Stimulated activated CD8-positive, alpha-beta memory T cell treated with anti-CD3 and anti-CD28 coated beads, Interleukin-2, amount 100 ng/mL, for 48 hours (primary cell): ENCODE measurements around the gene UBR4.
"Not testable (repeated sequence)": the region's sequence is repeated elsewhere in the genome, so short reads cannot be mapped to it uniquely, and the experiment has no call there.

ENCODE experiments used
- DNase-seq, 2 donors: peaks; one replicate each; pipeline ENCODE4 v3.0.0-alpha.2; 2020; ENCODE audit warnings: low read depth in 2 of 2

Gene UBR4

DNA sequence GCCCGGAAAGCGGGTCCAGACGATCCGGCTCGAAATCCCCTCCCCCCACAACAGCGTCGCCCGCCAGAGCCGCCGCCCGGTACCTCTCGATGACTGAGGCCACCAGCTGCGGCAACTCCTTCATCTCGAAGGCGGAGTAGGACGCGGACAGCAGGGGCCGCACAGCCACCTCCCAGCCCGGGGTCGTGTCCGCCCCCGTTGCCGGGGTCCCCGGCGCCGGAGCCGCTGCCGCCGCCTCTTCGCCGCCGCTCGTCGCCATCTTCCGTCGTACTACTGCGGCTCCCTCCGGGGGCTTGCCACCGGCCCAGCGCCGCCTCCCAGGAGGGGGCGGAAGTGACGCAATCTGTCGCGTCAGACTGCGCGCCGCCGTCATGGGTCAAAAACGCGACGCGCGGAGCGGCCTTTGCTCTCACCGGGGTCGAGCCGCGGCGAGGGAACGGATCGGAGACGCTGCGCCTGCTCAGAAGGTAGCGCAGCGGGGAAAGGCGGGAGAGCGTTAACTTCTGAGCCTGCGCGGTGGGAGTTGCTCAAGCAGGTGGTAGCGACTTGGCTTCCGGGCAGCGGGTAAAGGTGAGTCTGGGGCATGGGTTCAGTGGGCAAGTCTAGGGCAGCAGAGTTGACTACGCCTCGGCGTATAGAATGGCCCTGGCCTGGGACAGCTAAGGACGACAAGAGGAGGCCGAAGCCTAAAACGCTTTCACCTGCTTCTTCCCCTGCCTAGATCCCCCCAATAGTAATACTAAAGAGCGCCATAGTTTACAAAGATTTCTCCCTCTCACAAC lies at the start of gene UBR4:
Gene UBR4 (minus strand): TSS at position 277 of the 782 bp plus-strand sequence. CDS start 18 bp downstream, at position 259.
- DNase-seq, result peak; percentile 96

DNA sequence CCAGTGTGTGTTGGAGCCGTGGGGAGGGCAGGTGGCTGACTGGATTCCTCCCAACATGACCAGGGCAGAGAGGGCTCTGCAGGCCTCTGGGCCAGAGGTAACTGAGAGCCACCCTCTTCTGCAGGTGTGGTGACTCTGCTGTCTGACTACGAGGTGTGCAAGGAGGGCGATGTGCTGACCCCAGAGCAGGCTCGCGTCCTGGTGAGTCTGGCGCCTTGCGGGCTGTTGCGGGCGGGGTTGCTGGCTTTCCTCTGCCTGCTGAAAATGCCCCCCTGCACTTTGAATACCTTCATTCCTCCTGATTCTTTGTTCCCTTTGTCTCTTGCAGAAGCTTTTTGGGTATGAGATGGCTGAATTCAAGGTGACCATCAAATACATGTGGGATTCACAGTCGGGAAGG lies 48.3 kb upstream of the UBR4 start:
- no peak for DNase-seq

DNA sequence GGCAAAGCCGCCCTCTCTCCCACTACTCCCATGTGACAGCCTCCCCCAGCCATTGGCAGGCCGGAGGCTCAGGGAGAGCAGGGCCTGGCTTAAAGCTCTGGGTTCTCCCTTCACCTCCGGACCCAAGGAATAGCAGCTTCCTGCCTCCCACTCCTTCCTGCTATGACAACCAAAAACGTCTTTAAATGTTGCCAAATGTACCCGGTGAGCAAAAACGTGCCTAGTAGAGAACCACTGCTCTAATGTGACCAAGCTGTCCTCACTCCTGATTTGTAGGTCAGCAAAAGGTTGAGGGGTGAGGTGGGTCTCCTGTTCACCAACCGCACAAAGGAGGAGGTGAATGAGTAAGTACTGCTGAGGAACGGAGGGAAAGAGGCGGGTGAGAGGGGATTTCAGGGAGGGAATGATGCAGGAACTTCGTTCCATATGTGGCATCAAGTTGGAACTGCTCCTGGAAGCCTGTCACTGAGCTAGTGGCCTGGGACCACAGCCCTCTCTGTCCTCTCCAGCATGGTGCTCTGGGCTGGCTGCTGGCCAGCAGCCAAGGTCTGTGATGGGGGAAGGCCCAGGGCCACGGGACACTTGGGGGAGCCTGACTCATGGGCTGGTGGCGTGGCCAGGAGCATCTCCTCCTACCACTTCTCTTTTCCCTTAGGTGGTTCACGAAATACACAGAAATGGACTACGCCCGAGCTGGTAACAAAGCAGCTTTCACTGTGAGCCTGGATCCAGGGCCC lies 47.3 kb upstream of the UBR4 start:
- no peak for DNase-seq

DNA sequence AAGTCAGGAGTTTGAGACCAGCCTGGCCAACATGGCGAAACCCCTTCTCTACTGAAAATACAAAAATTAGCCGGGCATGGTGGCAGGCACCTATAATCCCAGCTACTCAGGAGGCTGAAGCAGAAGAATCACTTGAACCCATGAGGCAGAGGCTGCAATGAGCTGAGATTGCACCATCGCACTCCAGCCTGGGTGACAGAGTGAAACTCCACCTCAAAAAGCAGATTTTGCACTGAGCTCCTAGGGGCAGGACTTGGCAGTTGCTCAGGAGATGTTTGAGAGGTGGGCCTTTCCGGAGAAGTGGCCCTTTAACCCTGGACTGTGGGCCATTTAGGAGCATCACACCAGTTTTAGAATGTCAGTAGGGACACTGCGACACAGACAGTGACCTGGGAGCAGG lies 46.2 kb upstream of the UBR4 start:
- not testable (repeated sequence) for DNase-seq

DNA sequence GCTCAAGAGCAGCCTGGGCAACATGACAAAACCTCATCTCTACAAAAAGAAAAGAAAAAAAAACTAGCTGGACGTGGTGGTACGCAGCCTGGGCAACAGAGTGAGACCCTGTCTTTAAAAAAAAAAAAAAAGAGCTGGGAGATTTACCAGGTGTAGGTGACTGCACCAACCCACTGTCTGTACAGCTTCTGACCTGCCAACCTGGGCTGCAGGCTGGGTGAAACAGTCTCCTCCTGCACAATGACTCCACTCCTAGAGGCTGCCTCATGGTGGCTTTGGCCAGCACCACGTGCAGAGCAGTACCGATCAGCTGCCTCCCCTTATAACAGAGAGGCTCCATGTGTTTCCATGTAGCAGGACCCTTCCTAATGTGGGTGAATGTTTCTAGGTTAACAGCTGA lies 45.2 kb upstream of the UBR4 start:
- DNase-seq, result no peak

DNA sequence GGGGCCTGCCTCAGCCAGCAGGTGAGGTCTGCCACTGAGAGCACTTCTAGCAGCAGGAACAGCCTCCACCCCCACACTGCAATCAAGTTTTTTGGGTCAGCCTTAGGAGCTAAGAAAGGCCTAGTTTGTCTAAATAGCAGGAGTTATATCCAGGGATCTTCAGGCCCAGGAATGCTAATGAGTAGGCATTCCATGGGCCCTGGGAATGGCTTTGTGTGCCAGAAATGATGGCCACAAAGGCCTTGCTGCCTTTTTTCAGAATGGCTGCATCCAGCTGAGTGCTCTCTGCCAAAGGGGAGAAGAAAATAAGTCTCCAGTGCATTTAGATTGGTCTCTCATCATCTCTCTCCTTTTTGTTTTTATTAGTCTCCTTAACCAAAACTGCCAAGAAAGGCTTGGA lies 44.4 kb upstream of the UBR4 start:
- no peak for DNase-seq

DNA sequence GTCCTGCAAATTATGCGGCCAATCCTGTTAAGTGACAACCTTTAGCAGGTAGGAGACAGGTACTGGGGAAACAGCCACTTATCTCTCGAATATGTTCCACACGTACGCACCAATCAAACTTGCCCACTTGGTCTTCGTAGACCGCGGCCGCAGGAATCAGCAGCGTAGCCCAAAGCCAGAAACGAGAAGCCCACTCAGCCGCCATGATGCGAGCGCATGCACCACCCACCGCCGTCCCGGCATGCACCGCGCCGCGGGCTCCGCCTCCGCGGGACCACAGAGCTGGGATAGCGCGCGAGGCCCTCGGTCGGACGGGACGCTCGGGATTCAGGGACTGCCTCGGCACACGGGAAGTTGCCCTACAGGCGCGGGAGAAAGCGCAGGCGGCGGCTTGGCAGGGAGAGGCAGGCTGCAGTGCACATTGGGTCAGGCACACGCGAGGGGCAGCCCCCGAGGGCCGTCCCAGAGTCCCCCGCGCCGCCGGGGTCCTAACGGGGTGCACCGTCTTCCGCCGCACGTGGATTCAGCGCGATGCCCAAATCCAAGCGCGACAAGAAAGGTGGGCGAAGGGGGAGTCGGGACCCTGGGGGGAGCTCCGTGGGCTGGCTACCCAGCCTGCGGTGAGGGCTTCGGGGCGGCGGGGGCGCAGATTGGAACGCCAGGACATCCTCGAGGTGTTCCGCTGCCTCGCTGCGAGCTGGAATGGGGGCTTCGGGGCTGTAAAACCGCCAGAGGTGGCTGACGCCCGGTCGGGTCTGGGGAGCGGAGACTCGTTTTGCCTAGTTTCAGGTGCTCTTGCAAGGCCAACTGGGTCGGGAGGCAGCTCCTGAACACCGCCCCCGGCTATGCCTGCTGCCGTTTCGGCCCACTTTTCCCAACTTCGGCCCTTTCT lies 41.5 kb upstream of the UBR4 start, which contains the start of the genes EMC1 and MRTO4:
Gene EMC1 (minus strand): TSS at position 220 of the 892 bp plus-strand sequence. CDS start 15 bp downstream, at position 205.
Gene MRTO4 (plus strand): TSS at position 501 of the 892 bp plus-strand sequence. CDS start 31 bp downstream, at position 532.
- peak; percentile 85 to 93 for DNase-seq

DNA sequence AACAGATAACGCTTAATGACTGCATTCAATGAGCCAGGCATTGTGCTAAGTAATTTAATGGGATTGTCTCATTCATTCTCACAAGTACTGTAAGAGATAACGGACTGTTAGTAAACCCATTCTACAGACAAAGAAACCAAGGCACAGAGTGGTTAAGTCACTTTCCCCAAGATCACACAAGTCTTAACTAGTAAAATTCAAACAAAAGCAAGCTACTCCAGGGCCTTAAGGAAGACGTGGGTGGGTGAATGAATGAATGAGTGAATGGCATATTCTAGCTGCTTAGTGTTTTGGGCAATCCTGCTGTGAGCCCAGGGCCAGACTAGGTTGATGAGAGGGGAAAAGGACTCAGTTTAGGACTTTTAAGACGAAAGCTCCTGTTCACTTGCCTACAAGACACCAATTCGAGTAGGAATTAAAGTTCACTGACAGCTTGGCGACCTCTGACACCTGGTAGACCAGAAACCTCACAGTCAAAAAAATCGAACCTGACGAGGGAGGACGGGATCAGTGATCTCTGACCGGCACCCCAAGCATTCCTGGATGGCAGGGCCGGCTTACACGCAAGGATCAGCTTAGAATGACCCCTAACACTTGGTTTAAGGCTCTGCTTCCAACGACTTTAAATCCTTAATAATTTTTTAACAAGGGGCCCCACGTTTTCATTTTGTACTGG lies 40.7 kb upstream of the UBR4 start:
- DNase-seq, result no peak

DNA sequence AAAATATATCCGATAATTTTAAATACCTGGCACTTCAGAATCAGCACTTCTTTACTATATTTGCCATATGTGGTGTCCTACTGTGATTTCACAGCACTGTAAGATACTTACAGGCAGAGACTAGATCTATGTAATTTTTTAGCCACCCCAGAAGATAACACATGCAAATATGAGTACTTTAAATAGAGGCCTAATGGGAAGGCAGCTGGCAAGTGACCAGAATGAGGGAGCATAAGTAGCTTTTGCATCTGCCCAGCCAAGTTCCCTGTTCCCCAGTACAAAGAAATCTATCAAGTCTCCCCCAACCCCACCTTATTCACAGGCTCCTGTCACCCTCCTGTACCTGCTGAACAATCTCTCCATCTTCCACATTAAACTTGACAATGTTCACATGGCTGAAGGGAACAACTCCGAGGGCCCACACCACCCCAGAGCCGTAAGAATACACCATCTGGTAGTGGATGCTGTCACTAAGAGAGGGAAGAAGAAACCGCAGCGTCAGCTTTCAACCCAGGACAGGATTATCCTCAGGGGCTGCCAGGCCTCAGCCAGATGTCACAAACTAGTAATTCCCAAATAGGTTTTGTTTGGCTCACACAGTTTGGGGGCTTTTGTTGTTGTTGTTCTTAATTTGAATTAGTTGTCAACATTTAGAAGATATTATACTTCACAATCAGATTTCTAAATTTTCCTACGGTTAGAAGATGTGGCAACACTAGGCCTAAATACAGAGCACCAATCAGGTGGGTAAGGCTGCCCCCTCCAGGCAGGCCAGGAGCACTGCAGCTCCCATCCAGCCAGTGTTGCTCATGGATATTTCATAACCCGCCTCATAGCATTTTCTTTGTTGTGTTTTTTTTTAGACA lies 30.8 kb upstream of the UBR4 start:
- peak; percentile 51 for DNase-seq

DNA sequence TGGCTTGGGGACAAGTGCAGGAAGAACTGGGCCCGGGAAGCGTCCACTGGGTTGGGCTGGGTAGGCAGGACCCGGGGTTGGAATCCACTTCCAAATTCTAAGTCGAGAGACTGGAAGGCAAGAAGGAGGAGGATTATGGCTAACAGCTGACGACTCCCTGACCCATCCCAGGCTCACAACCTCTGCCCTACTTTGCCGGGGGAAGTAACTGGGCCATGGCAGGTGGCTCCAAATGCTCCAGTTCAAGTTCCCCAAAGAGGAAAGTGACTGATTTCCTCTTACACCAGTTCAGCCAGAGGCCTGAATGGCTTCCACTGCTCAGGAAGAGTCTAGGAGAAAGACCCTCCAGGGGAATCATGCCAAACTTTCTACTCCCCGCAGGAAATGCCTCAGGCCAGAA lies 29.8 kb upstream of the UBR4 start:
- DNase-seq, result no peak

DNA sequence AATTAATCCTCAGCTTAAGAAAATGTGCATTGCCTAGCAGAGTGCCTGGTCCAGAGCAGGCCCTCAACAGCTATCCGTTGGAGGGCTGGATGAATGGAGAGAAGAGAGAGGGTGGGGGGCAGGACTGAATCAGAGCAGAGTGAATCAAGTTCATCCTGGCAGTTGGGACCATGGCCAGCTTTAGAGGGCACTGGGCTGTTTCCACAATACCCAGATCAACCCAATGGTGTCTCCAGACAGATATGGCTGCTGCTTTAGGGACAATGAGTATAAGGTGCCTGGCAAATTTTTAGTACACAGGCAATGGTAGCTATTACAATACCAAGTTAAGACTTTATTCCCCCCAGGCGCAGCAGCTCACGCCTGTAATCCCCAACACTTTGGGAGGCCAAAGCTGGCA lies 24.2 kb upstream of the UBR4 start:
- DNase-seq, result no peak

DNA sequence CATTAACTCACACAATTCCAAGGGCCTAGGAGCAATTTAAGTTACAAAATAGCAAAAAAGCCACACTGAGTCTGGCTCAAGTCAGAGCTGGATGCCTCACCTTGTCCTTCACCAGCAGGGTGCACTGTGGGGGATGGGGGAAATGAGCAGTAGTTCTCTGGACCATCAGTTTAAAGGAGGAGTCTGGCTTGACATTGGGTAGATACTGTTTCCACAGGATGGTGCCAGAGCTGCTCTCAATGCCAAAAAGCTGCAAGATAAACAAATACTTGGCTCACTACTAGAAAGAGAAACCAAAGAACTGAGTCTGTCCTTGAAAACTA lies 22.4 kb upstream of the UBR4 start:
- DNase-seq, result no peak

DNA sequence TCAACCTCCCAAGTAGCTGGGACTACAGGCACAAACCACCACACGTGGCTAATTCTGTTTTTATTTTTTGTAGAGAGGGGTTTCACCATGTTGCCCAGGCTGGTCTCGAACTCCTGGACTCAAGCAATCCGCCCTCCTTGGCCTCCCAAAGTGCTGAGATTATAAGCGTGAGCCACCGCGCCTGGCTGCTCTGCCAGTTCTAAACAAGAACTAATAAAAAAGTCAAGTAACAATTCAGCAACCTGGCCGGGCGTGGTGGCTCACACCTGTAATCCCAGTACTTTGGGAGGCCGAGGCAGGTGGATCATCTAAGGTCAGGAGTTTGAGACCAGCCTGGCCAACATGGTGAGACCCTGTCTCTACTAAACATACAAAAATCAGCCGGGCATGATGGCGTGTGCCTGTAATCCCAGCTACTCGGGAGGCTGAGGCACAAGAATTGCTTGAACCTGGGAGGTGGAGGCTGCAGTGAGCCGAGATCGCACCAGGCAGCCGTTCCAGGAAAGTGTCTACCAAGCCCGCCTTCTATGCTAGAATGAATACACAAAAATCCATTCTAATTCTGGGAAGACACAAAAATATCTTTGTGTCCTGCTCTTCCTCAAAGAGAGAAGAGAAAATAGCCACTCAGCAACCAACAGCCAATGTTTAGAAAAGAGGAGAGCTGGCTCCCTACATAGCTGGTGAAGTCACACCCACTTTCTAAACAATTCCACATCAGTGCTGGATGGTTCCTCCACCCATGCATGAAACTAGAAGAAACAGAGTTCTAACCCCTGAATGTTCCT lies 21.9 kb upstream of the UBR4 start:
- DNase-seq, result not testable (repeated sequence)

DNA sequence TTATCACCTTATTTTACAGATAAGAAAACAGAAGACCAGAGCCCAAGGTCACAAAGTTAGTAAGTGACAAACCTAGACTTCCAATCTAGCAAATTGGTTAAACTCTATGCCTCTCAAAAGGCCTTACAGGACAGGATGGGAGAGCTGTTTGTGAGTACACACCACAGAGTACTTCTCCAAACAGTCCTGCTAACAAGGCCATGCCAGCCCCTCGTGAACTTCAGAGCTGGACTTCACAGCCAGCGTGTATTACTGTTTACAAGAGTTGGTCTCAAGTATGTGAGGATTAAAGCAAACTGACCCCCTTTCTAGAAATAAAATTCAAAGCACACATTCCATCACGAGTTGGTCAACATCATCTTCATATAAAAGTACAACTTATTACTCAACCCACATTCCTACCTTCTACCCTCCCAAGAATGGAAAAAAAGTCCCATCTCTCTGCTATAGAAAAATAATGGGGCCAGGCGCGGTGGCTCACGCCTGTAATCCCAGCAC lies 19.8 kb upstream of the UBR4 start:
- DNase-seq, result no peak

DNA sequence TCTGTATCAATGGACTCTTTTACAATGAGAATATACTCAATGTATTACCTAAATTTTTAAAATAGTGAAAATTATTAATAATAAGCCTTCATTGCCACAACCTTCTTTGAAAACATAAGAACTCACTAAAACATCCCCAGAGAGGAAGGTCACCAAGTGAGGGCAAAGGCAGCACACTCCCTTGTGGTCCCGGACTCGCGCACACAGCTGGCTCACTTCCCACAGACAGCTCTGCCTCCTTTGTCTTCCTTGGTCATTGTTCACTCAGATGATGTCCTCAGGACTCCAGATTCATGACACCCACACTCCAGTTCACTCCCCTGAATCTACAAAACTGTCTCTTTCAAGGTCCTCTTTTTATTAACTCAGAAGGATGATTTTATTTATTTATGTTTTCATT lies 19.2 kb upstream of the UBR4 start:
- DNase-seq, result no peak

DNA sequence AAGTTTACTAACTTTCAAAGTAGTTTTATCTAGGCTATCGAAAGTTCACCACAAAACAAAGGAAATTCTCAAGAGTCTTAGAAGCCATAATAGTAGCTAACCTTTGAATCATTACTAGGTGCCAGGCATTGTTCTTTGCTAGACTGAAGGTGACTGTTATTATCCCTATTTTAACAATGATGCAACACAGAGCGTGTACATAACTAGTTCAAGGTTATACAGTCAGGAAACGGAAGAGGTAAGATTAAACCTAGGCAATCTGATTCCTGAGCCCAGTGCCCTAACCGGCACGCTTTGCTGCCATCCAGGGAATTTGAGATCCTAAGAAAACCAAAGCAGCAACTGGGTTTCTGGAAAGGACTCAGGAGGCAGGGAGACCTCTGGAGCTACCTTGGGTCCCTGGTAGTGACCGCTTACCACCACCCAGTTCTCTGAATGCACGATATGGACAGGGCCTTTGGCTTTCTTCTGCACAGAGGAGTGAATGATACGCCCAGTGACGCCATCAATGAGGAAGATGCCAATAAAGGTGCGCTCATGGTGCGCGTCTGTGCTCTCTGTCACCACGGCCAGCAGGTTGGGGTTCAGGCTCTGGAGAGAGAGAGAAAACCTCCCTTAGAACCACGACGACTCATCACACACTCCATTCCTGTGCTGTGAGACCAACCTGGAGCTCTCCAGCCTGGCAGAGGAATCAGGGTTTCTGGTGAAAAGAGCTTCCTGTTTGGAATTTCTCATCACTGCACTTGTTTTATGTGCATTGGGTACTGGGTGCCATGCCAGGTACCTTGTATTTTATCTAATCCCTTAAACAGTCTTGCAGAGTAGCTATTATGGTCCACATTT lies 13.1 kb upstream of the UBR4 start:
- no peak for DNase-seq

DNA sequence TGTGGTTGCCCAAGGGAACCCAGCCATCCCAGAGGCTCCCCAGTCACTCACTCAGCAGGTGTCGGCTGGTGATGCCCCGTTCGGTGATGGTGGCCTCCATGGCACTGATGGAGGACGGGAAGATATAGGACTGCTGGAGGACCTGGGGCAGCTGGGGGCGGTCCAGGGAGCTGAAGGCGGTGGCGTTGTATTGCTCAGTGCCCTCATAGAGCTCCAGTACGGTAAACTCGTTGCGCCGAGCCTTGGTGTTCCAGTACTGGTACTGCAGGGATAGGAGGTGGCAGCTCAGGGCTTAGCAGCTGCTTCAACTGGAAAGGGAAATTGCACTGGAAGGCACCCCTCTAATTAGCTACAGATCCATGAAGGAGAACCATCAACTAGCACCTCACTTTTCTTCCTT lies 12.5 kb upstream of the UBR4 start:
- no peak for DNase-seq

DNA sequence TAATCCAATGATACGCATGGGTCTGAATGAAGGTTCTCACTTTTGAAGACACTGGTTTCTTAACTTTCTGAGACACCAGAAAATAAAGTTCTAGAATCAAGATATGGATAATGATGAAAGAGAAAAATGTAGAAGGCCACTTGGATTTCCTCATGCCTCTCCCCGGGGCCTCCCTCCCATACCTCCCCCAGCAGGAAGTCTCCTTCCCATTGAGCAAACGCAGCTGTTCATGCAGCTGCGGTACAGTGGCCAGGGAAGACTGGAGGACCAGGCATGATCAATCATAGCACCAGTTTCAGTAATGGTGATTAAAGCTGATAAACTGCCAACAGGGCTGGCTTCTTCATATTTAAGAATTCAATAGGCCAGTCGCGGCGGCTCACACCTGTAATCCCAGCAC lies 10.9 kb upstream of the UBR4 start:
- DNase-seq, result no peak
